ENCODE measurements around the gene SRCAP.

DNA sequence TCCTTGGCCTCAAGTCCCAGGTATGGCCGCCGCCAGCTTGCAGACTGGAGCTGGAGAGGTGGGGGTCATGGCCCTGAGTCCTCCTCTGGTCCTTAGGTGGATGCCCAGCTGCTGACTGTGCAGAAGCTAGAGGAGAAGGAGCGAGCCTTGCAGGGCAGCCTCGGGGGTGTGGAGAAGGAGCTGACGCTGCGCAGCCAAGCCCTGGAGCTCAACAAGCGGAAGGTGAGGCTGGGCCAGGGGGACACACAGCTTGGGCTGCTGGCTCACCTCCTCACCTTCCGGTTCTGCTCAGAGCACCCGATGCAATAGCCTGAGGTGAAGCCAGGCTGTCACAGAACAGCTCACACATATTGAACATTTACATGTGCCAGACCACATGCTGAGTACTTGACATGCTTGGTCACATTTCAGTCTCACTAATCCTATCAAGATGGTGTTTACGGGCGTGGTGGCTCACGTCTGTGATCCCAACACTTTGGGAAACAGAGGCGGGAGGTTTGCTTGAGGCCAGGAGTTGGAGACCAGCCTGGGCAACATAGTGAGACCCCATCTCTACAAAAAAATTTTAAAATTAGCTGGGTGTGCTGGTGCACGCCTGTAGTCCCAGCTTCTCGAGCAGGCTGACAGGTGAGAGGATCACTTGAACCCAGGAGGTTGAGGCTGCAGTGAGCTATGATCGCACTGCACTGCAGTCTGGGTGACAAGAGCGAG, 70.6 kb downstream of the SRCAP start:
- TF ChIP-seq, protein P1, sequence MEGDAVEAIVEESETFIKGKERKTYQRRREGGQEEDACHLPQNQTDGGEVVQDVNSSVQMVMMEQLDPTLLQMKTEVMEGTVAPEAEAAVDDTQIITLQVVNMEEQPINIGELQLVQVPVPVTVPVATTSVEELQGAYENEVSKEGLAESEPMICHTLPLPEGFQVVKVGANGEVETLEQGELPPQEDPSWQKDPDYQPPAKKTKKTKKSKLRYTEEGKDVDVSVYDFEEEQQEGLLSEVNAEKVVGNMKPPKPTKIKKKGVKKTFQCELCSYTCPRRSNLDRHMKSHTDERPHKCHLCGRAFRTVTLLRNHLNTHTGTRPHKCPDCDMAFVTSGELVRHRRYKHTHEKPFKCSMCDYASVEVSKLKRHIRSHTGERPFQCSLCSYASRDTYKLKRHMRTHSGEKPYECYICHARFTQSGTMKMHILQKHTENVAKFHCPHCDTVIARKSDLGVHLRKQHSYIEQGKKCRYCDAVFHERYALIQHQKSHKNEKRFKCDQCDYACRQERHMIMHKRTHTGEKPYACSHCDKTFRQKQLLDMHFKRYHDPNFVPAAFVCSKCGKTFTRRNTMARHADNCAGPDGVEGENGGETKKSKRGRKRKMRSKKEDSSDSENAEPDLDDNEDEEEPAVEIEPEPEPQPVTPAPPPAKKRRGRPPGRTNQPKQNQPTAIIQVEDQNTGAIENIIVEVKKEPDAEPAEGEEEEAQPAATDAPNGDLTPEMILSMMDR (IDR thresholded peaks at IDR 0.05), result no peak
- TF ChIP-seq POLR2AphosphoS5 (IDR thresholded peaks at IDR 0.05) (no peak), POLR2A (IDR thresholded peaks at IDR 0.05) (no peak)

Data from sigmoid colon (tissue), 4 donors.